CD4-positive, alpha-beta T cell treated with Interleukin-10 for 1 hour (primary cell): ENCODE measurements around the gene IL17C.
"Not testable (repeated sequence)": the region's sequence is repeated elsewhere in the genome, so short reads cannot be mapped to it uniquely, and the experiment has no call there.

Source experiments
- DNase-seq: peaks from one replicate; pipeline ENCODE4 v3.0.0-alpha.2; 2020

Gene IL17C

DNA sequence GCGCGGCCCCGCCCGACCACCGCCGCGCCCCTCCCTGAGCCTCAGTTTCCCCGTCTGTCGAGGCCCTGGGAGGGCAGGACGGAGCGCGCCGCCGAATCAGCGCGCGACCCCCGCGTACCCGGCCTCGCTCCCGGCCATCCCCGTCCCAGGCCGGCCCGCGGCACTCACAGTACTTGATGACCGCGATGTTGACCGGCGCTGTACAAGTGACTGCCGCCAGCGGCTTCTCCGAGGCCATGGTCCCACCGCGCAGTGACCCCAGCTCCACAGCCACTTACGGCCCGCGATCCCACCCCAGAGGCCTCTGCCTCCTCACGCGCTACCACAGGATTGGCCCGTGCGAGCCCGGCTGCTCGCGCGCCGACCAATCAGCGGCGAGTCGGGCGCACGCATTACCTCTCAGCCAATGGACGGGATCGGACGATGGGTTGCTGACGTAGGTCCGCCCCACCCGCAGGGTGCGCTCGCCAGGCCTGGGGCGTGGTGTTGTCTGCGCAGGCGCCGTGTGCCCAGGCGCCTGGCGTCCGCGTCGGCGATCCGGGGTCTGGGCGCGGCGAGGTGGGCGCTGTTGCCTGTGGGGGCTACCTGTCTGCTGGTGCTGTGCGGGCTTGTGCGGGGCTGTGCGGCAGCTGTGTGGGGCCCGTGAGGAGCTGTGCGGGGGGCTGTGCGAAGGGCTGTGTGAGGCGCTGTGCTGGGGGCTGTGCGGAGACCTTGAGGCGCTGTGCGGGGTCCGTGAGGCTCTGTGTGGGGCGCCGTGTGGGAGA, 24.7 kb downstream of the IL17C start, which contains the start of gene MVD:
MVD (minus strand) TSS at position 249 of the 764 bp plus-strand sequence; CDS start at position 238, 11 bp downstream.
- peak; percentile 96 for DNase-seq

DNA sequence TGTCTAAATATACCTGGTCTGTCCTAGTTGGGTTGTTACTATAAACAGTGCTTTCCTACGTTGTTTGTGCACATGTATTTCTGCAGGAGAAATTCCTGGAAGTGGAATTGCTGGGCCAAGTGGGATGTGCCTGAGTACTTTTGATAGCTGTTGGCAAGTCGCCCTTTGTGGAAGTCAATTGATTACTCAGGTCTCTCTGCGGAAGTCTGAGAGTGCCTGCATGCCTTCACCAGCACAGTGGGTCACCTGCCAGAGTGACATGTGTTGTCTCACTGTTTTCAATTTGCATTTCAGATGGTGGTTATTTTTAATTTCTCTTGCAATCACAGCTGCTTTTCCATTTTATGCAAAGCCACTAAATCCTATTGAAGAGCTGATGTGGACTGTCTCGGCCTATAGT, 26.8 kb downstream of the IL17C start:
- DNase-seq: no peak

DNA sequence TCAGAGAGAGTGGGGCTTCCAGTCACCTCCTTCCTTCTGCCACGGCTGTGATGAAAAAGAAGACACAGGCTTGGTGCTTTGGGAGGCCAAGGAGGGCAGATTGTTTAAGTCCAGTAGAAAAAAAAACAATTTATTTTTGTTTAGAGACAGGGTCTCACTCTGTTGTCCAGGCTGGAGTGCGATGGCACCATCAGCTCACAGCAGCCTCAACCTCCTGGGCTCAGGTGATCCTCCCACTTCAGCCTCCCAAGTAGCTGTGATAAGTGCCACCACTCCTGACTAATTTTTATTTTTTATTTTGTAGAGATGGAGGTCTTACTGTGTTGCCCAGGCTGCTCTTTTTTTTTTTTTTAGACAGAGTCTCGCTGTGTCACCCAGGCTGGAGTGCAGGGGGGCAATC, 27.2 kb downstream of the IL17C start:
- DNase-seq: no peak

DNA sequence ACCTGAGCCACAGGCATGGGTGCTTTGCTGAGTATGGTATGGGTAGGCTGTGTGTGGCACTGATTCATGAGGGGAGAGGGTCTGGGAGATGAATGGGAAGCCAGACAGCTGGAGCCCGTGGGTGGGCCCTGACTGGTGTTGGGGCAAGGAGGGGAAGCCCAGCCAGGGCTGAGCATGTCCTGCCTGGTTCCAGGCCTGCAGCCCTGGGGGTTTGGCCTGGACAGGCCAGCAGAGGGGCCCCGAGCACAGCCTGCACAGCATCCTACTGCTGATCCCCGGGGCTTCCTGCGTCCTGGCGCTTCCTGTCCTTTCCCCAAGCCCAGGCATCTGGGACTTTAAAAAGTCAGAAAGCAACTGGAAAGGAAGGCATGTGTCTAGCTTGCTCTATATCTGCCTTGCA, 29.1 kb downstream of the IL17C start:
- no peak for DNase-seq

DNA sequence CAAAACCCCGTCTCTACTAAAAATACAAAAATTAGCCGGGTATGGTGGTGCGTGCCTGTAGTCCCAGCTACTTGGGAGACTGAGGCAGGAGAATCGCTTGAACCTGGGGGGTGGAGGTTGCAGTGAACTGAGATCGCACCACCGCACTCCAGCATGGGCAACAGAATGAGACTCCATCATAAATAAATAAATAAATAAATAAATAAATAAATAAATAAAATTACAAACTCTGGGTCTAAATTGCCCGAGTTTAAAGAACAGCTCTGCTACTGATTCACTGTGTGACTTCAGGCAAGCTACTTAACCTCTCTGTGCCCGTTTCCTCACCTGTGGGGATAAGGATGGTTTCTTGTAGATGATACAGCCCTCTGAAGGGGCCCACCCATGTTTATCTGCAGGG, 31.1 kb downstream of the IL17C start:
- not testable (repeated sequence) for DNase-seq

DNA sequence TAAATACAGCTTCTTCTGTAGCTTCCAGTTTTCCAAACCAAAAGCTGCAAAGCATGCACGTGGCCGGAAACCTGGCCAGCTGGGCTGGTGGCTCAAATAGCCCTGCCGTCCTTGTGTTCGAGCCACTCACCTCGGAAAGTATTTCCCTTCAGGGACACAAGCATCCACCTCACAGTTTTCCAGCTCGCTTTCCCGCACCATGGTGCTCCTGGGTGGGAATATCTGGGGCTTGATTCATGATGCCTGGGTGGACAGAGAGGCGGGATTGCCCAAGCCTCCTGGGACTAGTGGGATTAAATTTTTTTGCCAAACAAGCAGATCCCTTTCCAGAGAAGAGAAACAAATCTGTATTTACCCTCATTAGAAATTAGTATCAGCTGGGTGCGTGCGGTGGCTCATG, 31.6 kb downstream of the IL17C start:
- DNase-seq: no peak

DNA sequence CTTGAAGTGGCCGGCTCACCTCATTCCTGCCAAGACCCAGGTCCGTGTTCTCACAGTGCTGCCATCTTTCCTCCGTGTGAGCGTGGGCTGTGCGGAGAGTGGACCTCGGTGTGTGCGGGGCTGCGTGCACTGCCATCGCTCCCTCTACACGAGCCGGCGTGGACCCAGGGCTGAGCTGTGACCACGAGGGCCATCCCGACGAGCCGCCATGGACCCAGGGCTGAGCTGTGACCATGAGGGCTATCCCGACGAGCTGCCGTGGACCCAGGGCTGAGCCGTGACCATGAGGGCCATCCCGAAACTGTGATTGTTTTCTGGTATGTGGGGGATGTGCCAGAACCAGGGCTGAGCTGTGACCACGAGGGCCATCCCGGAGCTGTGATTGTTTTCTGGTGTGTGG, 33.4 kb downstream of the IL17C start:
- DNase-seq: no peak

DNA sequence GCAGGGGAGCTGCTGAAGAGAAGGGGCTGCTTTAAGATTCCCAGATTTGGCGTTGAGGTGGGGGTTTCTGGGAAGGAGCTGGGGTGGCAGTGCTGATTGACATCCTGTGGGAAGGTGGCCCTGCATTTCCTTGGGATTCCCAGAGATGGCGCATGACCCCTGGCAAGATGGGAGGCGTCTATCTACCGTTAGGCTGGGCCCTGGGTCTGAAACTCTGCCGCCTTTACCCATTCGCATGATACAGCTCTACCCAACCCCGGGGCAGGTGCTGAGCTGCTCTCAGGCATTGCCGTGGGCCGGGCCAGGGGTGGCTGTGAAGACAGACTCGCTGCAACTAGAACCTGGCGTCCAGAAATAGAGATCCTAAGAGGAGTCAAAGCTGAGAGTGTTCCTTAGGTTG, 34.4 kb downstream of the IL17C start:
- no peak for DNase-seq

DNA sequence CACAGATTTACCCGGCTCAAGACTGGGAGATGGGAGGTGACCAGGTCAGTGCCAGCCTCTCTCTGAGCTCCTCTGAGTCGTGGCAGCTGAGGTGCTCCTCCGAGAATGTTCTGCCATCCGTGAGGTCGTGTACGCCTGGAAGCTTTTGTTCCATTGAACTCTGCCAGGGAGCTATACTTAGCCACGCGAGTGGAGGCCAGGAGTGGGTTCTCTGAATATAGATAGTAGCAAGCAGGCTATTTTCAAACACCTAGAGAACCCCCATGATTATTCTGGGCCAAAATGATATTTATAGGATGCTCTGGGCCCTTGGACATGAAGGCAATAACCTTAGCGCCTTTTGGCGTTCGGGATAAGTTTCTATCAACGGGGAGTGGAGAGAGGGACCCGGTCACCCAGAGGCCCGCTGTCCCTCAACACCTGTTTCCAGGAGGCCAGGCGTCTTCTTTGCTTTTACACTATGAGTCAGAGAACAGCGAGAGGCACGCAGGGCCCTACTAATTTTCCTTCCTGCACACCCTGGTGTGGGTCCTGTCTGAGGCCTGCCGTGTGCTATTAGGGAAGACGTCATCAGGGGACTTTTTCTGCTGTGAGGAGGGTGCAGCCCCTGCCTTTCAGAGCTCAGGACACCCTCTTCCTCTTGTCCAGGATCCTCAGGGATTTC, 35.5 kb downstream of the IL17C start:
- DNase-seq: no peak

DNA sequence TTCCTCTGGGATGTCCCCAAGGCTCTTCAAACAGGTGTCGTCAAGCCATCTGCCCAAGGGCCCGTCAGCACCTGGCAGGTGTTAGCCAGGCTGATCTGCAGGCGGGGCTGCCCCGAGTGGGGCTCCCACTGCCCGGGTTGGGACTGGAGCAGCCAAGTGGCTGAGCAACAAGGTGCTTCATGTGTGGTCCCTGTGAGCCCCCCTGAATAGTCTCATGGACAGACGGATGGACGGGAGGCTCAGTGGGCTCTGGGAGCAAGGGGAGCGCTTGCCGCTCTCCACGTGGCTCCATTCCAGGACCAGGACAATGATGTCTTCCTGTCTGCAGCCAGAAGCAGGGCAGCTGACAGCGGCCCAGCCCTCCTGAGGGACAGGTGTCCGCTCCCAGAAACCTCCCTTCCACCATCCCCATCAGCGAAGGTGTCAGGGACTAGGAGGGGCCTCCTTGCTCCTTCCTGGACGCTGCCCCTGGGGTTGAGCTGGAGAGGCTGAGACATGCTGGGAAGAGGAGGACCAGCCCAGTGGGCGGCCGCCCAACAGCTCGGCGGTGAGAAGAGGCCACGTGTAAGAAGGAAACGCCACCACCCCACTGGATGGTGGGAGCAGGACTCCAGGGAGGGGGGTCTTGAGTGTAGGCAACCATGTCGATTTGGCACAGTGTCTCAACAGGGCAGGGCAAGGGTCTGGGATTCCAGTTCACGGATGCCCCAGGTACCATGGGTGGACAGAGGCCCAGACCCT, 38.3 kb downstream of the IL17C start:
- no peak for DNase-seq

DNA sequence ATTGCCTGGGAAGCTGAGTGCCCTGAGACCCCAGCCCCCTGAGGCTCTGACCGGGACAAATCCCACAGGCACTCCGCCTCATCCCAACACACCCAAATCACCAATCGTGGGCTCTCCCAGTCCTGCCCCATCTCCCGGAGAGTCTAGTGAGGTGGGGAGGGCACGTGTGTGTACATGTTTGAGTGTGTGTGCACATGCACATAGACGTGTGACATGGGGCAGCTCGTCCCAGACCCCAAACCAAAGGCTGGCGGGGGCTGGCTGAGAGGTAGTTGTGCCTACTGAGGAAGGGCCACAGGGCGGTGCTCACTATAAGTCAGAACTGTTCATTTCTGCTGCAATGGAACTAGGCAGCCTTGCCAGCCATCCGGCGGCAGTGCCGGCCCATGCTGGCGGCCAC, 39.3 kb downstream of the IL17C start:
- DNase-seq: no peak

DNA sequence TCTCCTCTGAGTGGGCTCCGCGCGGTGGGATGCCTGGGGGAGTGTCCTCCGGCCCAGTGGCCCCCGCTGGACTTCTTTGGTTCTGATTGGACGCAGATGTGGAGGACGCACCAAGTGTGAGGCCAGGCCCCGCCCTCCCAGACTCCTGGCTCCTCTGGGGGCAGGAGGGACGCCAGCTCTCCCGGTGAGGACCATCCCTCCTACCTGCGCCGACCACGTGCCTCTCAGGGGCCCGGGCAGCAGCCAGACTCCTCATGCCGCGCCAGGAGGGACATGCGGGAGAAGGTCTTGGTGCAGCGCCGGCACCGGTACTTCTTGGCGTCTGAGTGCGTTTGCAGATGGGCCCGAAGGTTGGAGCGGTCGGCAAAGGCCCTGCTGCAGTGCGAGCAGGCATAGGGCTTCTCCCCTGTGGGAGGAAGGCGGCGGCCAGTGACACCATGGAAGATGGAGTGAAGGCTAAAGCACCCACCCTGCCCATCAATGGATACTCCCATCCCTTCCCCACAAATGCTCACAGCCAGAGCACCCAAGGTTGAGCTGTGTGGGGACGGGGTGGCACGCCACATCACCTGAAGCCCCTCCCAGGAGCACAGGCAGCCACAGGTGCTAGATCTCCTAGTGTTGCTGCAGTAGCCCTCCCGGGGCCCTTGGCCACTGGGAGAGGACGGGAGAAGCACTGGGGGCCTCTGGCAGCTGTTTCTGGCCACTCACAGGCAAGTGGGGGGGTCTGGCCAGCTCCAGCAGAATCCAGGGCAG, 40.0 kb downstream of the IL17C start:
- DNase-seq: no peak

DNA sequence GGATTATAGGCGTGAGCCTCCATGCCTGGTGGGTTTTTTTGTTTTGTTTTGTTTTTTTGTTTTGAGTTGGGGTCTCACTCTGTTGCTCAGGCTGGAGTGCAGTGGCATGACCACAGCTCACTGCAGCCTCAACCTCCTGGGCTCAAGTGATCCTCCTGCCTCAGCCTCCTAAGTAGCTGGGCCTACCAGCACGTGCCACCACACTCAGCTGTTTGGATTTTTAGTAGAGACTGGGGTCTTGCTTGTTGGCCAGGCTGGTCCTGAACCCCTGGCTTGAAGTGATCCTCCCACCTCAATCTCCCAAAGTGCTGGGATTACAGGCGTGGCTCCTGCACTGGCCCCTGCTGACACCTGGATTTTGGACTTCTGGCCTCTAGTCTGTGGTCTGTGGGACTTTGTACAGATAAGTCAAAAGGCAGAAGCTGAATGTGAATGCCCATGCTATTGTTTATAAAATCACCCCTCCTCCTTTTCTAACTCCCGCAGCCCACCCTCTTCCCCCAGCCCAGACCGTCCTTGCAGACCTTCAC, 42.2 kb downstream of the IL17C start:
- DNase-seq: no peak

DNA sequence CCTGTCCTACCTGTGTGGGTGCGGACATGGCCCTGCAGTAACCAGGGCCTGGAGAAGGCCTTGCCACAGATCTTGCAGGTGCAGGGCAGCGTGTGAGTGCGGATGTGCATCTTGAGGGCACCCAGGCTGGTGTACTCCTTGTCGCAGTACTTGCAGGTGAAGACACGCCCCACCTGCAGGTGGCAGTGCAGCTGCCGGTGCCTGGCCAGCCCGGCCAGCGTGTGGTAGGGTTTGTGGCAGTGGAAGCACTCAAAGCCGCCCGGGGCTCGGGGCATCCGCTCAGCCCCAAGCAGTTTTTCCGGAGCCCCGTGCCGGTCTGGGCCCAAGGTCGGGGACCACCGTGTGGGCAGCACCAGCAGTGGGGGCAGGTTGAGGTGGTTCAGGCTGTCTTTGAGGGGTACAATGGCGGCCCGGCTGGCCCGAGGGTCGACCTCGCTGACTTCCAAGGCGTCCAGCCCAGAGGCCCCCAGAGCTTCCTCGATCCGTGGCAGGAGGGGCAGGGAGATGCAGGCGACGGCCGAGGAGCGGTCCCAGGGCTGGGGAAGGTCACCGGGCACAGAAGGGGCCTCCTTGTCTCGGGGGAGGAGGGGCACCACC, 42.8 kb downstream of the IL17C start:
- DNase-seq: peak; percentile 68

DNA sequence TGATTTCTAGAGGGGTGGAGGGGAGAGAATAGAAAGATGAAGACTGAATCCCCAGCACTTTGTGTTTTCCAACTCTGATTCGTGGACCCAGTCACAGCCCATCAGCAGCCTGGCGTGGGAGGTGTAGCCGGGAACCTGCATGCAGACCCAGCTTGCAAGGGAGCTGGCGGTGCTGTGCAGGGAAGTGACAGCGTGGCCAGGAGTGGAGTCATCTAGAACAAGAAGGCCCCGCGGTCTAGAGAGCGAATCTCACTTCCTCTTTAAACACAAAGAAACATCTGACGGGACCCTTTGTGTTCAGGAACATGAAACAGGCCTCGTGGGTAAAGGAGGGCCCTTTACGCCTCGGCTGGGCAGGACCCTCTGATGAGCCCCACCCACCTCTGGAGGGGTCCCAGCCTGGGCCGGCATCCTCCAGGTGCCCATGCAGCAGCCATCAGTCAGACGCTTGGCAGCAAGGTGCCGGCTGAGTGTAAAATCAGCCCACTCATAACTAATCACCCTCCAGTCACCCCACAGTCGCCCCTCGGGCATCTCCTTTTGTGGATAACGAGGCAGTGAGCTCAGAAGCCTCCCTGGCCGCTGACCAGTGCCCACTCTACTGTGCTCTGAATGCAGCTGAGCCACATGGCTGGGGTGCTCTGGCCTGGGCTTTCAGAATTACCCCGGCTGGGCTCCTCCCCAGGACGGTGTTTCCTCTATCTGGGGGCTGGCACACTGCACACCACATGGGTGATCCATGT, 43.5 kb downstream of the IL17C start:
- peak; percentile 58 for DNase-seq

DNA sequence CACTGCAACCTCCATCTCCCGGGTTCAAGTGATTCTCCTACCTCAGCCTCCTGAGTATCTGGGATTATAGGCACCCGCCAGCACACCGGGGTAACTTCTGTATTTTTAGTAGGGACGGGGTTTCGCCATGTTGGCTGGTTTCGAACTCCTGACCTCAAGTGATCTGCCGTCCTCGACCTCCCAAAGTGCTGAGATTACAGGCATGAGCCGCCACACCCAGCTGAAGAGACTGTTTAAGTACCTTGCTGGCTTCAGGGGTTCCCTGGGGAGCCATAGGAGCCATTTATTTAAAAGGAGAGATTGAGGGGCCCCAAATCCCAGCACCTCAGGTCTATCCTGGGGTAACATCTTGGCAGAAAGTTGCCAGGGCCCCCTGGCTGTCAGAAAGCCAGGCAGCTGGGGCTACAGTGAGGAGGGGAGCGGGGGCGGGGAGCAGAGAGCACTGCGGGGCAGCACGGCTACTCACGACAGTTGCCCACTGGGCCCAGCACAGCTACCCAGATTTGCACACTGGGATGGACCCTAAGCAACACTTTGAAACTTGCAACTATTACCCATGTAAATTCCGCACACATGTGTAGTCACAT, 46.3 kb downstream of the IL17C start:
- DNase-seq: no peak

DNA sequence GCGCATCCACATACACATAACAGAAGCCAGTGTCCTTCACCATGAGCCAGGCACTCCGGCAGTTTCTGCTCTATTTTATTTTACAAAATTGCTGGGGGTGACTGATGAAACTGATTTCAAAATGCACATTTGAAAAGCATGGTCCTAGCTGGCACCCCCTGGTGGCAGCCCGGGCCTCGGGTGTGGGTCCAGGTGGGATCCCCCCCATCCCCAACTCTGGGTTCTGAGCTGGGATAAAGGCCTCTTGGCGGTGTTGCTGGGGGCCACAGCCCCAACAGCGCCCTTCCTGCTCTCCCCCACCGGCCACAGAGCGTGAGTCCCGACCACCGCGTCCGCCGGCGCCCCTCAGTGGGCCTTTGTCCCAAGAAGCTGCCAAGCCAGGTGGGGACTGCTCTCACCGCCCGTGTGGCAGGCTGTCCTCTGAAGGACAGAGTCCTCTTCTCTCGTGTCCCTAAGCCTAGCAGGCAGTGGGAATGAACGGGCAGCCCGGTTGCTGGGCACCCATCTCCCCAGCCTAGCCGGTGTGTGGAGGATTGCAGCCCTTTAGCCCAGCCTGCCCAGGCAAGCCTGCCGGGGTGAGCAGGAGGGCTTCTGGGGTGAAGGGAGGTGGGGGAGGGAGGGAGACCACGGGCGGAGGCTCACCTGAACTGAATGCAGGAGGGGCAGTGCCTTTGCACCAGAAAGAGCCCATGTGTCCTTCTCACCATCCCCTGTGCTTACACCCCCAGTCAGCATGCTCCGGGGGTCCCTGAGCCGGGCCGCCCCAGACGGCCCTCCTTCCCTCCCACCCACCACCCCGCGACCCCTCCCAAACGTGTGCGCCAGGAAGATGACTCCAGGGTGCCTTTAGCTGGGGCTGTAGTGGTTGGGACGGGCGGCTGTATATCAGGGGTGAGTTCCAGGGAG, 47.0 kb downstream of the IL17C start:
- peak; percentile 63 for DNase-seq

DNA sequence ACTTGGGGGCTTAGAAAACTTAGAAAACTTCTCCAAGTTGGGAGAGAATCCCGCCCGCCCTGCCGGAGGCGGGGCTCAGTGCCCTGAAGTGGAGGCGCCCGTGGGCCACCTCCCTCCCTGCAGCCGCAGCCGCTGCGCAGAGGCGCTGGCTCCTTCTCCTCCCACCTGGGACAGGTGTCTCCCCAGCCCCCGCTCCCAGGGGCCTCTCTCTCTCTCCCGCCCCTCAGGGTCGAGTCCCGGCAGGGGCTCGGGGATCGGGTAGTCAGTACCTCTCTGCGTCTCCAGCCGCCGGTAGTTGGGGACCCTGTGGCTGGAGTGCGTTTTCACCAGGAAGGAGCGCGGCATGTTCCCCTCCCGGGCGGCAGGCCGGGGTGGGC, 47.7 kb downstream of the IL17C start:
- DNase-seq: no peak

DNA sequence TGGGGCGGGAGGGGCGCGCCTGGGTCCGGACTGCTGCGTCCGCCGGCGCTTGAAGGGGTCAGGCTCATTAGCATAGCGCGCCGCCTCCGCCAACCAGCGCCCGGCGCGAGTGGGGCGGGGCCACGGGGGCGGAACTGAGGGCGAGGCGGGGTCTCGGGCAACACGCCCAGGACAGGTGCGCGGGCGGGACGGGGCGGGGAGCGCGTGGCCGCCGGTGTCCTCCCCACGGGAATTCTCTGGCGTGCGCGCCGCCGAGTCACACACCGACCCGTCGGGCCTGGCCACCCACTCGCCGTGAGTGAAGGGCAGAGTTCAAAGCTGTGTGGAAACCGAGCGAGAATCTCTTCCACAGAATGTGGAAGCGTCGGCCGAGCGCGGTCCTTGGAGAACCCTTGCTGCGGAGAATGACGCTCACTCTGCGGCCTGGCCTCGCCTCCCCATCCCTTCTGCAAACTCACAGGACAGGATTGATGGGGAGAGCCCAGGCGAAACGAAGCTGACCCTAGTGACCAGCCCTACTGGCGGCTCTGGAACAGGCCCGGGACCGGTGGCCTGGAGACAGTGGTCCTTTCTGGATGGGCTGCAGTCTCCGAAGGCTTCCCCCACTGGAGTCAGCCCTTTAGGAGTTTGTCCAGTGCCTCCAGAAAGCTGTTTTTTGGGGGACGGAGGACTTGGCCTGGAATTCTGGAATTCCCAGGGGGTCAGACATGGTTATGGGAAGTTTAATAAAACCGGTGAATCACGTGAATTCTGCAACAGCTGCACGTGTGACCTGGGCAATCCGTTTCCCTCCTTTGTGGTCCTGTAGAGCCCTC, 48.3 kb downstream of the IL17C start, which contains the start of gene SNAI3:
SNAI3 (minus strand) TSS at position 69 of the 815 bp plus-strand sequence. CDS start 101 bp downstream, outside the sequence.
- peak; percentile 87 for DNase-seq
